HG03108 (cell line): ENCODE results near the gene PERP.
A peak's percentile ranks its signal among the peaks of the same experiment; 100 is the strongest.
"Not testable (repeated sequence)": the region's sequence is repeated elsewhere in the genome, so short reads cannot be mapped to it uniquely, and the experiment has no call there.

Experiments used
- ATAC-seq: cut with Tn5 transposase; IDR thresholded peaks from one replicate; pipeline ENCODE4 v1.9.1; 2021; ENCODE audit warnings: moderate library complexity; ENCODE audit not compliant: unreplicated experiment

The PERP gene

DNA sequence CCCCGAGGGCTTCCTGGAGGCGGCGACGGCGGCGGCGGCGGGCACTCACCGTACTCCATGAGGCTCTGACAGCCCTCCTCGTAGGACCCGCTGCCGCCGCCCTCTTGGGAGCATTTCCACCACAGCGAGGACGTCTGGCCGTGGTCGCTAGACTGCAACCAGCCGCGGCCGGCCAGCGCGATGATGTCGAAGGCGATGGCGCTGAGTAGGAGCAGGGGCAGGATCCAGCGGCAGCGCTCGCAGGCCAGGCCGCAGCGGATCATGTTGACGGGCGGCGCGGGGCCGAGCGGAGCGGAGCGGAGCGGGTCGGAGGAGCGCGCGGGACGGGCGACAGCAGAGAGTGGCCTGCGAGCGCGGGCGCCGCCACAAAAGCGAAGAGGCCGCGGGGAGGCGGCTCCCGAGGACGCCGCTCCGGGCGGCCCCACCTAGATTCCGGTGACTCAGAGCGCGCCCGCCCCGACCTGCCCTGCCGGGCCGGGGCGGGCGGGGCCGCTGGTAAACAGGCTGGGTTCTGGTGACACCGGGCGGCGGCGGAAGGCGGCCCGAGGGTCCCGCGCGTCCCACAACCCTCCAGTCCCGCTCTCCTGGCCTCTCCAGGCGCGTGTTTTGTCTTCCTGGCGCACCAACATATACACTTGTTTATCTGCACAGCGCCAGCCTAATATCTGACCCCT lies at the start of gene PERP:
Gene PERP, minus strand, starts transcription at position 342 of the 674 bp plus-strand sequence. Its CDS starts 79 bp downstream, at position 263.
- peak; percentile 67 for ATAC-seq

DNA sequence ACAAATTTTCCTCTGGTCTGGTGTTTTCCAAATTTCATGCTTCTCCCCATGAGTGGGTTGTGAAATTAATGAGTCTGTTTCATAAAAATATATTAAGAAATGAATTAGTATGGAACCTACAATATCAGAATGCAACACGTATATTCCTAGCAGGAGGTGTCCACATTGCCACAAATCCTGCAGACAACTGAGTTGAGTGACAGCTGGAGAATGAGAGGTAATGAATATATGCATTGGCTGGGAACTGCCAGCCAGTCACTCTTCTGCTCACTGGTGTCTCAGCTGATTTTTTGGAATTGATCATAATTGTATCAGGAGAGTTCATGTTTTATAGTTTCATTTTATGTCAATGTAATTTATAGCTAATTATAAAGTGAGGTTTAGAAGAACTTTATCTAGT lies 48.2 kb upstream of the PERP start:
- ATAC-seq, result no peak

DNA sequence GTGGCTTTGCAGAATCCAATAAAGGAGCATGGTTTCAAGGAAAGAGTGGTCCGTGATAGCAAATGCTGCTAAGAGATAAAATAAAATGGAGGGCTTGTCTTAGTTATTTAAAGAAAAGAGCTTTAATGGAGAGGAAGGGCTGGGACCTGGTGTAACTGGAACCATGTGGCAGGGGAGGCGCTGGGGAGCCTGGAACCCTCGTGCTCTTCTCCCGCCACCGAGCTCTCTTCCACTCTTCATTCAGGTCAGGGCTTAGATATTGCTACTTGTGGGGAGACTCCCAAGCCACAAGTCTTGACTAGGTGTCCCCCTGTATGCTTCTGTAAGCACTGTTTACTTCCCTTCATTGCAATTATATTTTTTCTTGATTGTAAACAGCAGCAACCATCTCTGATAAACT lies 39.3 kb upstream of the PERP start:
- ATAC-seq, result no peak

DNA sequence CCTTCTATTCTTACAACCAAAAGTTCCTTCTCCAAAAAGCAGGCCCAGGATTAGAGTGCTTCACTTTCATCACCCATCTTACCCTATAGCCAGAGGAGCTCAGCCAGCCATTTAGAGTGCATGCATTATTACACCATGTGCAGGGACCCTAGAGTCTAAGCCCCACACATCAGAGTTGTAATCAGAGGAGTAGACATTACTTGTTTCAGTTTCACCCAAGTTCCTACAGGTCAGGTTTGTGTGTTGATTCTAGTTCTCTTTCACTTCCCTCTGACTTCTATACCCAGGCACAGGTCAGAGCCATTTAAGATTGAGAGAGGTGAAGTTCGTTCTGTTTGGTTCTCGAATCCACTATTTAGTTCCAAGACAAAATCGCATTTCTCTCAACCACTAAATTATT lies 38.2 kb upstream of the PERP start:
- no peak for ATAC-seq

DNA sequence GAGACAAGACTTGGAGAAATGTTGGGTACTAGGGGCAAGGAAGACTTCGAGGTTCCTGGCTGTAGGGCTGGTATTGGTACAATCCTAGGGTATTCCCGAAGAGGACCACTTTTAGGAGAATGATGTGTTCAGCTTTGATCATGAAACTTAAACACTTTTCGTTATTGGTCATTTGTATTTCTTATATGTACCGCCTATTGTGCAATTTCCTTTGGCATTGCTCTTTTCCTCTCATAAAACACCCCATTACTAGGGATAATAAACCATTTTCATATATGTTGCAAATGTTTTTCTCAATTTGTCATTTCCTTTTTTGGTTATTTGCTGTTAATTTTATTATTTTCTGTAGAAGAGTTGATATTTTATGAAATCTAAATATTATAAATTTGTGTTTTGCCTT lies 35.6 kb upstream of the PERP start:
- ATAC-seq, result no peak

DNA sequence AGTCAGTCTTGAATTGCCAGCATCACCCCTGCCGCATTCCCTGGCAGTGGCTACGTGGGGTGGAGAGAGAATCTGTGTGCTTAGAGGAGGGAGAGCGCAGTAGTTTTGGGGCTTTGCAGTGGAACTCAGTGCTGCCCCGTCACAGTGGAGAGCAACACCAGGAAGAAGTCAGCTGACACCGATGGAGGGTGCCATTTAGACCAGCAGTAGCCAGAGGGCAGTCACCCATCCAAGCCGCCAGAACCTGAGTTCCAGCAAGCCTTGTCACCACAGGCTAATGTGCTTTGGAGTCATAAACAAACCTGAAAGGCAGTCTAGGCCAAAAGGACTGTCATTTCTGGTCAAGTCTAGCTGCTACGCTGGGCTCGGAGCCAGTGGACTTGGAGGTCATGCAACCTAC lies 22.0 kb upstream of the PERP start:
- no peak for ATAC-seq

DNA sequence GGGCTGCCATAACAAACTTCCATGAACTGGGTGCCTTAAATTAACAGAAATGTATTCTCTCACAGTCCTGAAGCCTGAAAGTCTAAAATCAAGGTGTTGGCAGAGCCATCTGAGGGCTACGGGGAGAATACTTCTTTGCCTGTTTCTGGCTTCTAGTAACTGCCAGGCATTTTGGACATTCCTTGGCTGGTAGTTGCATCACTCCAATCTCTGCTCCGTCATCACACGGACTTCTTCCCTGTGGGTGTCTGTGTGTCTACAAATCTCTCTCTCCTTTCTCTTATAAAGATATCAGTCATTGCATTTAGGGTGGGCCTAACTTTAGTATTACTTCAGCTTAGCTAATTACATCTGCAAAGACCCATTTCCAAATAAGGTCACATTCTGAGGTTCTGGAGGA lies 20.9 kb upstream of the PERP start:
- no peak for ATAC-seq

DNA sequence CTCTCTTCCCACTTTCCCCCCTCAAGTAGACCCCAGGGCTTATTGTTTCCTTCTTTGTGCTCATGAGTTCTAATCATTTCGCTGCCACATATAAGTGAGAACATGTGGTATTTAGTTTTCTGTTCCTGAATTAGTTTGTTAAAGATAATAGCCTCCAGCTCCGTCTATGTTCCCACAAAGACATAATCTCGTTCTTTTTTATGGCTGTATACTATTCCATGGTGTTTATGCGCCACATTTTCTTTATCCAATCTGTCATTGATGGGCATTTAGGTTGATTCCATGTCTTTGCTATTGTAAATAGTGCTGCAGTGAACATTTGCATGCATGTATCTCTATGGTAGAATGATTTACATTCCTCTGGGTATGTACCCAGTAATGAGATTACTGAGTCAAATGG lies 16.9 kb upstream of the PERP start:
- no peak for ATAC-seq

DNA sequence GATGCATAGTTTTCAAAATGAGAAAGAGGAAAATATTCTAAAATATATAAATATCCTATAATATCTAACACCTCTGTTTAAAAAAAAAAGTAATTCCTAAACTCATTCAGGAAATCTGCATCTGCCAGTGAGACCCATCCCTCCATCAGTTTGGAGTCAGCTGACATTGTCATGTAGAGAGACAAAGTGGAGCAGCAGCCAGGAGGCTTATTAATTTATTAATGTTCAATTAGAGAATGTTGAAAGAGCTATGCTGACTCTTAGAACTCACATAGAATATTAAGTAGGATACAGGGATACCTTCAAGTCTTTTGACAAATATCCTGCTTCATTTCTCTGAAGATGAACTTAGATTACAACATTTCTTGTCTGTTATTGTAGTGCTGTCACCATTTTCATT lies 12.8 kb upstream of the PERP start:
- ATAC-seq, result no peak

DNA sequence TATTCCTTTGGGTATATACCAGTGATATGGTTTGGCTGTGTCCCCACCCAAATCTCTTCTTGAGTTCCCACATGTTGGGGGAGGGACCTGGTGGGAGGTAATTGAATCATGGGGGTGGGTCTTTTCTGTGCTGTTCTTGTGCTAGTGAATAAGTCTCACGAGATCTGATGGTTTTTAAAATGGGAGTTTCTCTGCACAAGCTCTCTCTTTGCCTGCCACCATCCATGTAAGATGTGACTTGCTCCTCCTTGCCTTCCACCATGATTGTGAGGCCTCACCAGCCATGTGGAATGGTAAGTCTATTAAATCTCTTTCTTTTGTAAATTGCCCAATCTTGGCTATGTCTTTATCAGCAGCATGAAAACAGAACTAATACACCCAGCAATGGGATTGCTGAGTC lies 12.0 kb upstream of the PERP start:
- ATAC-seq, result not testable (repeated sequence)

DNA sequence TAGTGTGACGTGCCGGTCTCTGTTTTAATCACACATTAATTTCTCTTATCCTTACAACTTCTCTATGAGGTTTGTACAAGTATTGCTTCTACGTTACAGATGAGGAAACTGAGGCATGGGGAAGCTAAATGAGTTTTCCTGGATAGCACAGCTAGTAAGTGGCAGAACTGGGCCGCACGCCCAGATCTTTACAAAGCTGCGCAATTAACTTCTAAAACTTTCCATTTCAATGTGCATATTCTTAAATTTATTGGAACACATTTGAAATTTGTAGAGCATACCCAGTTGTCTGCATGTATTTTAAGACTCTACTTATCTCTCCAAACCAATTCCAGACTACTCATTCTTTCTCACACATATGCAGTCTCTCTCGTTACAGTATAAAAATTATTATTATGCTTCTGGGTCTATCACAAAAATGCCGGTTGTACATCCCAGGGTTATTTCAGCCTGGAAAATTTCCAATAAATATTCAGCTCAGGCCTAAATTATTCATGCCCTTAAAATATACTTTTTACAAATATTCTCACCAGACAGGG lies 10.2 kb upstream of the PERP start:
- ATAC-seq, result no peak

DNA sequence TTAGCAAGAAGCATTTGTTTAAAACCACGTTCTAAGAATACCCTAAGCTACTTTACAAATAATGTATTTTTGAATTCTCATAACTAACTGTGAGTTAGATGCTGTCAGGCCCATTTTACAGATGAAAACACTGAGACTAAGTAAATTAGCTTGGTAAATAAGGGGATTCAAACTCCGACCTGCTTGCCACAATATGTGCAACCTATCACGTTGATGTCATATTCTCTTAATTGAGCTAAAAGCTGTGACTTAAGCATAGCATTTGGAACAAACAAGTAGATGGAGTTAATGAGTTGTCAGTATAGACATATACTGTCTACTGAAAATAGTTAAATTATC lies 9.4 kb upstream of the PERP start:
- ATAC-seq, result no peak

DNA sequence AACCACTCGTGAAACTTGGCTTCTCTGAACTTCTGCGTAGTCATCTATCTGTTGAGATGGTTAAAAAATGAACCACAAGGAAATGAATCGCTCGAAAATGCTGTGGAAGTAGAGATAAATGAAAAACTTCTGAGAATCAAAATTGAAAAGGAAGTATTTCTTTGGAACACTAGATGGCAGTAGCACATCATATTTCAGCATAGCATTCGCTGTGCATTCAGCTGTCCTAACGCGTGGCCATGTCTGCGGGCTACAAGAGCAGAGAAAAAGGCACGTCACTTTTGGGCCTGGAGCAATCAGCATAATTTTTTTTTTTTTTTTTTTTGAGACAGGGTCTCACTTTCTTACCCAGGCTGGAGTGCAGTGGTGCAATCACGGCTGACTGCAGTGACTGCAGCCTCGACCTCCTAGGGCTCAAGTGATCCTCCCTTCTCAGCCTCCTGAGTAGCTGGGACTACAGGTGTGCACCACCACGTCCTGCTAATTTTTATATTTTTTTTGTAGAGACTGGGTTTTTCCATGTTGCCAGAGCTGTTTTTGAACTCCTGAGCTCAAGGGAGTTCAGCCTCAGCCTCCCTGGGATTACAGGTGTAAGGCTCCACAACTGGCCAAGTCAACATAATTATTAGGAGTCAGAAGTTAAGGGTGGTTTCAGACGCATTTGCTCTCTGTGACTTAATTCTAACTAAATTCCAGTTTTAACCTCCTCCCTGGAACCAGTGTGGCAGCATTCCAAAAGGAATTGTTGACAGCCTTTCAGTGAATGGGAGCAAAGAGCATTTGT lies 8.8 kb upstream of the PERP start:
- peak; percentile 66 for ATAC-seq

DNA sequence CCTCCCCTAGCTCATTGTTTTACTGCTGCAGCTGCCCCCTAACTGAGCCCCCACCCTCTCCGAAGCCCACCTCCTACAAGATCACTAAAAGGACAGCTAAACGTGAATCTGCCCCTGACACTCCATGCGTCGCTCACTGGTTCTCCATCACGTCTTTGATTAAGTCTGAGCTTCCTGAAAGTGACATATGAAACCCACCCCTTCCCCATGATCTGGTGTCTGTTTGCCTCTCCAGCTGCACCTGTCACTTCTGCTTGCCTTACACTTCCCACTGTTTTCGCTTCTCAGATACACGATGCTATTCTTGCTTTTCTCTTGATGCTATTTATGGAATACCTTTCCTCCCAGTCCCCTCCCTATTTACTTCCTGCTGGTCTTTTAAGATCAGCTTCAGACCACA lies 8.0 kb upstream of the PERP start:
- ATAC-seq, result no peak

DNA sequence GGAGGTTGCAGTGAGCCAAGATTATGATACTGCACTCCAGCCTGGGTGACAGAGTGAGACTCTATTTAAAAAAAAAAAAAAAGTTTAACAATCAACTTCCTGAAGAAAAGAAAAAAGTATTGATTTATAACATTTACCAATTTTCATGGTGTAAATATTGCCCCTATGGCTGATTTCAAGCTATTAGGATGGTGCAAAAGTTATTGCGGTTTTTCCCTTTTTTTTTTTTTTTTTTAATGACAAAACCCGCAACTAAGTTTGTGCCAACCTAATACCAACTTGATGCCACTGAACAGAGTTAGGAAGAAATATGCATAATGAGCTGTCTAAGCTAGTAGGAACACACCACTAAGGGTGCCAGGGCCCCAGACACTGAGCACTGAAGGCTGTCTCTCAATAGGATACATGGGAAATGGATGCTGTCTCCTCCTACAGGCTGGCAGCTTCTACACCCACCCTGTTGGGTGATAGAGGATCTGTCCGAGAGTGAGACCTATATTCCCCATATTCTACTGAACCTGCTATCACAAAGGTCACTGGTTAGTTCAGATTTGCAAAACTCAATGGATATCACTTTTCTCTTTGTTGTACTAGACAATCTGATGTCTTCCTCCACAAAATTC lies 6.5 kb upstream of the PERP start:
- ATAC-seq, result no peak

DNA sequence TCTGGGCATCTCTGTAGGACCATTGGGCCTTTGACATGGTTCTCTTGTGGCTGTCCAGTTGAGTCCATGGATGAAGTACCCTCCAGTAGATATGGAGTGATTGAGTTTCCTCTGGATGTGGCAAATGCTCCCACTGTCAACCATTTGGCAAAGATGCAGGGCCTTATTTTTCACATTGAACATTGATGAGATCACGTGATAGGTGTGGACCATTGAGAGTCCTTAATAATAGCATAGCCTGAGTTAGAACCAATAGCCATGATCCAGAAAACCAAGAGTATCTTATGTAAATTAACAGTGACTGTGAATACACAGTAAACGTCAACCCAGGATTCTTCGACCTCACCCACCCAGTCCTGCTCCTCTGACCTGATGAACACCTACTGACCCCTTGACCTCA lies 3.0 kb upstream of the PERP start:
- ATAC-seq, result no peak

DNA sequence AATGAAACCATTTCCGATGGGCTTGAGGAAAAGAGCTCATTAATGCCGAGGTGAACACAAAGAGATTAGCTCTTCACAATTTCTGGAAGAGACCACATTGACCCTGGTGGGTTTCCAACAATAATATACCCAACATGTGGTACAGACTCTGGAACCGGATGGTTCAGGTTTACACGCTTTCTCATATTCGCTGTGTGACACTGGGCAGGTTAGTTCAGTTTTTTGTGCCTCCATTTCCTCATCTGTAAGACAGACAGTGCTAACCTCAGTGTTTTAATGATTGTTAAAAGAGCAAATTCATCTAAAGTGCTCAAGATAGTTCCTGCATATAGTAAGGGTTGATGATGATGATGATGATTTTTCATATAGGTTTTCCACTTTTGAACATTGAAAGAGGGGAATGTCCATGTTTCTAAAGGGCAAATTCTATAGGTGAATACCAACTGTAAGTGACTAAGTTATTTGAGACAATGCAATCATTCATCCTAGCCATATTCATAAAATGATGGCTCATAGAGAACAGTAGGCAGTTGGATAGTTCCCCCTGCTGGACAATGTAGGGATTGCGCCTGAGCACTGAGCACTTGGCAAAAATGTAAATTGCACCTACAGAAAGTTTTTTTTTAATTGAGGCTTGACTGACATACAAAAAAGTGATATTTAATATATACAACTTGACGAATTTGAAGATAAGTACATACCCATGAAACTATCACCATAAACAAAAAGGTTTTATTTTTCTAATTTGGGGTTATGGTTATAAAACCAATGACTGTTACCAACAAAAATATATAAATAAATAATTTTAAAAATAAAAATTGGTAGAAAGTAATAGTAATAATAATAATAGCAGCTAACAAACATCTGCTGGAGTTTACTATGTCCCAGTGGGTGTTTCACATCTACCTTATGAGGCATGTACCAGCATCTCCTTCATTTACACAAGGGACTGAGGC lies 2.1 kb upstream of the PERP start:
- no peak for ATAC-seq

DNA sequence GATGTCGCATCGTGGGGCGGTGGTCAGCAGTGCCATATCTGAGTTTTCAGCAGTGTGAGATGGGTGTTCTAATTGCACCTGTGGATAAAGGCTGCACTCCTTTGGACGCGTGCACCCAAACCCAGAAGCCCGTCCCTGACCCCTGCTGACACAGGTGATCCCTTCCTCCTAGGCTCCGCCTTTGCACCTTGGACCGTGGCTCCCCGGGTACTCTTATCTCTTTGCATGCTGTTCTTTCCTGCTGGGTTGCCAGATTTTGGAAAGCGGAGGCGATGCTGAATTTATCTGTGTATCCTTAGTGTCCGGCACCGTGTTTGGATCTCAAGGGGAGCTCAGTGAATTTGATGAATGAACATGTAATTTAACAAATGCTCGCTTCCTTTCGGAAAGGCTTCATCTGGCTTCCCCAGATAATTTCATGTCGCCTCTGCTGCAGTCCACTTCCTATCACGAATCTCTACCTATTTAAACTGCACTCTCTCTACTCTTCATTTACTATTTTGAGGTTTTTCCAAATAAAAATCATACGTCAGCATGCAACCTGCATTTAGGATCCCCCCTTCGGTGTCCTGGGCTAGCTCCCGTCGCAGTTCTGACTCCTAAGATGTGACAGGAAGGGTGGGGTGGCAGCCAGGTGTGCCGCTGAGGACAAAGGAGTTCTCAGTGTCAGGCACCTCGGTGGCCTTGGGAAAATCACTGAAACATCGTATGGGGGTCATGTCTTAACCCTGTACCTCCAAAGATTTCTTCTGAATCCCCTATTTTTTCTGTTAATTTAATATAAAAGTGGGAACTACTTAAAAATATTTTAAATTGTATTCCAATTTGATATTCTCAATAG lies 753 bp upstream of the PERP start:
- peak; percentile 18 for ATAC-seq

DNA sequence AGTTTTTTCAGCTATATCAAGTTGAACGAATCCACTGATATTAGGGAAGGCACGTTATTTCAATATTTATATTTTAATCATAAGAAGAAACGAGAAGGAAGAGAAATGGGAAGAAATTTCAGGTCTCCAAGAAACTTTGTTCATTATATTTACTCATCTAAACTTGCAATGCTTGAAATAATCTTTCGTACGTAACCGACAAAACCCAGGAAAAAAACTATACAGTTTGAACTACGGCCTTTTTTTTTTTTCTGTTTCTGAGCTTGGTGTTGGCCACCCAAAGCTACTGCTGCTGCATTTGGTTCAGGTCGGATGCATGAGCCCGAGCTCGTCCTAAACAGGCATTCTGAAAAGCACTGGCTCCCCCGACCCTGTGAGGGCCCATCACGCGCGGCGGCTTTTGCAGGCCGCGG lies 548 bp downstream of the PERP start:
- no peak for ATAC-seq
